ENCODE results near the gene RSAD2.

DNA sequence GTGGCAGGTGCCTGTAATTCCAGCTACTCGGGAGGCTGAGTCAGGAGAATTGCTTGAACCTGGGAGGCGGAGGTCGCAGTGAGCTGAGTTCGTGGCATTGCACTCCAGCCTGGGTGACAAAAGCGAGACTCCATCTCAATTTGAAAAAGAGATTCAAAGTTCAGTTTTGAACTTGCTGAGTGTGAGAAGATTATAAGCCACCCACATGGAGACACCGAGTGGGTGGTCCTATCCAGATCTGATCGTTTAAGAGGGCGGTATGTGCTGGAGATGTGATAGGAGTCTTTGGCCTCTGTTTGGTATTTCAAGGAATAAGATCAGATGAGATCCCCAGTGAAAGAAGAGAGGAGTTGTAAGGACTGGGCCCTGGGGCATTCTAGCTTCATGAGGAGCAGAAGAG lies 65.3 kb downstream of the RSAD2 start:
- TF ChIP-seq, protein P1, sequence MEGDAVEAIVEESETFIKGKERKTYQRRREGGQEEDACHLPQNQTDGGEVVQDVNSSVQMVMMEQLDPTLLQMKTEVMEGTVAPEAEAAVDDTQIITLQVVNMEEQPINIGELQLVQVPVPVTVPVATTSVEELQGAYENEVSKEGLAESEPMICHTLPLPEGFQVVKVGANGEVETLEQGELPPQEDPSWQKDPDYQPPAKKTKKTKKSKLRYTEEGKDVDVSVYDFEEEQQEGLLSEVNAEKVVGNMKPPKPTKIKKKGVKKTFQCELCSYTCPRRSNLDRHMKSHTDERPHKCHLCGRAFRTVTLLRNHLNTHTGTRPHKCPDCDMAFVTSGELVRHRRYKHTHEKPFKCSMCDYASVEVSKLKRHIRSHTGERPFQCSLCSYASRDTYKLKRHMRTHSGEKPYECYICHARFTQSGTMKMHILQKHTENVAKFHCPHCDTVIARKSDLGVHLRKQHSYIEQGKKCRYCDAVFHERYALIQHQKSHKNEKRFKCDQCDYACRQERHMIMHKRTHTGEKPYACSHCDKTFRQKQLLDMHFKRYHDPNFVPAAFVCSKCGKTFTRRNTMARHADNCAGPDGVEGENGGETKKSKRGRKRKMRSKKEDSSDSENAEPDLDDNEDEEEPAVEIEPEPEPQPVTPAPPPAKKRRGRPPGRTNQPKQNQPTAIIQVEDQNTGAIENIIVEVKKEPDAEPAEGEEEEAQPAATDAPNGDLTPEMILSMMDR (IDR thresholded peaks at IDR 0.05; ENCODE audit: poor library complexity): no peak
- TF ChIP-seq EZH2 (IDR thresholded peaks at IDR 0.05; ENCODE audit: borderline replicate concordance): no peak
- no peak for TF ChIP-seq EZH2phosphoT487 (IDR thresholded peaks at IDR 0.05; ENCODE audit: low read depth, severe bottlenecking, unreplicated experiment)

All from hepatocyte (in vitro differentiated cells).